Measurements from ENCODE around the gene RND3. TPM values are rescaled to one million over a fixed set of nuclear protein-coding genes. Genes with fewer than 3 reads are reported as not detected.
A peak's percentile ranks its signal among the peaks of the same experiment; 100 is the strongest.

Gene RND3
- total RNA-seq, 1 donor from 2014 or later, result not detected

DNA sequence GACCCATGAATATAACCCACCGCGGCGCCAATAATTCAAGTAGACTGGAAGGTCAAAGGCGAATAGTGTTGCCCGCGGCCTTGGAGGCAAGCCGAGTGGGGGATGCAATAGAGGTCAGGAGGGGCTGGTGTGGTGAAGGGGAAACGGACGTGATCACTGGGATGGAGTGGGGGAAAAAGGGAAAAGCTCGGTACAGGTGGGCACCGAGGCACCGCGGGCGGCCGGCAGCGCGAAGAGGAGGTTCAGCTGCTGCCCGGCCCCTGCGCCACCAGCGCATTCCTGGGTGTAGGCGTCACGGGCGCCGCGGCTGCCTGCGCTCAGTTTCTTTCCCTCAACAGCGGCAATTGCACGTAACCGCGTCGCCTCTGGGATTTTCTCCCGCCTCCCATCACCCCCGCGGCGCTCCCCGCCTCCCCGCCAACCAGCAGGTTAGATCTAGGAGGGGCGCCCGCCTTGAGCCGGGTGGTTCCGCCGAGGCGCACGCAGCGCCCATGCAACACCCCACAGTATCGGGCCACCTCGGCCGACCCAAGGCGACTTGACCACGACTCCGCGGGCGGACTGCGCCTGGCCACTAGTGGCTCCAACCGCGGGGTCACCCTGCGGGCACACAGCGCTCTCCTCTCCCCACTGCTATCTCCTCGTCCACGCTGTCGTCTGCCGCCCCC, 1.5 kb downstream of the RND3 start:
- Mint-ChIP-seq H3K4me3 (peak overlapping the region; percentile 66), H3K4me1 (ENCODE audit: low read depth) (peaks cover 13% of the 10 kb centered on the region), H3K36me3 (ENCODE audit: low read depth) (no peaks in the 10 kb centered on the region), H3K27me3 (ENCODE audit: insufficient read depth) (peaks cover 52% of the 10 kb centered on the region), H3K27ac (no peak overlapping the region), H3K9me3 (no peaks in the 10 kb centered on the region)
- intact Hi-C loops (cut with micrococcal nuclease), result loop anchor here (2.0 kb wide), 1 partner anchor 753 kb away; no protein-coding TSS in a partner anchor
- DNase-seq (ENCODE audit: low spot score), result no peak

GRCh38 chr2:150485114-150485870, 2.2 kb downstream of the RND3 start:
- Mint-ChIP-seq H3K27me3 (ENCODE audit: insufficient read depth) (peaks cover 52% of the 10 kb centered on the region), H3K27ac (no peak overlapping the region), H3K4me1 (ENCODE audit: low read depth) (peaks cover 13% of the 10 kb centered on the region), H3K4me3 (no peak overlapping the region), H3K9me3 (no peaks in the 10 kb centered on the region), H3K36me3 (ENCODE audit: low read depth) (no peaks in the 10 kb centered on the region)
- no peak for DNase-seq (ENCODE audit: low spot score)
- intact Hi-C loops (cut with micrococcal nuclease), result no loop called here

- no peak overlapping the region for H3K4me3 Mint-ChIP-seq
Observed at GRCh38 chr2:150484461-150485021, 2.9 kb downstream of the RND3 start.

GRCh38 chr2:150484006-150484405, 3.5 kb downstream of the RND3 start:
- no peak for DNase-seq (ENCODE audit: low spot score)
- H3K9me3 Mint-ChIP-seq, result no peaks in the 10 kb centered on the region
- peaks cover 53% of the 10 kb centered on the region for H3K27me3 Mint-ChIP-seq (ENCODE audit: insufficient read depth)
- H3K4me3 Mint-ChIP-seq, result no peak overlapping the region
- no peaks in the 10 kb centered on the region for H3K36me3 Mint-ChIP-seq (ENCODE audit: low read depth)
- H3K27ac Mint-ChIP-seq, result no peak overlapping the region
- intact Hi-C loops (cut with micrococcal nuclease), result no loop called here
- peaks cover 13% of the 10 kb centered on the region for H3K4me1 Mint-ChIP-seq (ENCODE audit: low read depth)

More at GRCh38 chr2:150484461-150485021, 2.9 kb downstream of the RND3 start:
- Mint-ChIP-seq H3K27ac (no peak overlapping the region), H3K4me1 (ENCODE audit: low read depth) (peaks cover 13% of the 10 kb centered on the region), H3K9me3 (no peaks in the 10 kb centered on the region), H3K36me3 (ENCODE audit: low read depth) (no peaks in the 10 kb centered on the region), H3K27me3 (ENCODE audit: insufficient read depth) (peaks cover 53% of the 10 kb centered on the region)
- intact Hi-C loops (cut with micrococcal nuclease), result no loop called here
- no peak for DNase-seq (ENCODE audit: low spot score)

- peaks cover 13% of the 10 kb centered on the region for H3K4me1 Mint-ChIP-seq (ENCODE audit: low read depth)
- peaks cover 51% of the 10 kb centered on the region for H3K27me3 Mint-ChIP-seq (ENCODE audit: insufficient read depth)
- no peaks in the 10 kb centered on the region for H3K9me3 Mint-ChIP-seq
- no peak overlapping the region for H3K27ac Mint-ChIP-seq
- intact Hi-C loops (cut with micrococcal nuclease), result no loop called here
- no peaks in the 10 kb centered on the region for H3K36me3 Mint-ChIP-seq (ENCODE audit: low read depth)
- H3K4me3 Mint-ChIP-seq, result no peak overlapping the region
- no peak for DNase-seq (ENCODE audit: low spot score)
Observed at GRCh38 chr2:150483532-150483931, 3.9 kb downstream of the RND3 start.

DNA sequence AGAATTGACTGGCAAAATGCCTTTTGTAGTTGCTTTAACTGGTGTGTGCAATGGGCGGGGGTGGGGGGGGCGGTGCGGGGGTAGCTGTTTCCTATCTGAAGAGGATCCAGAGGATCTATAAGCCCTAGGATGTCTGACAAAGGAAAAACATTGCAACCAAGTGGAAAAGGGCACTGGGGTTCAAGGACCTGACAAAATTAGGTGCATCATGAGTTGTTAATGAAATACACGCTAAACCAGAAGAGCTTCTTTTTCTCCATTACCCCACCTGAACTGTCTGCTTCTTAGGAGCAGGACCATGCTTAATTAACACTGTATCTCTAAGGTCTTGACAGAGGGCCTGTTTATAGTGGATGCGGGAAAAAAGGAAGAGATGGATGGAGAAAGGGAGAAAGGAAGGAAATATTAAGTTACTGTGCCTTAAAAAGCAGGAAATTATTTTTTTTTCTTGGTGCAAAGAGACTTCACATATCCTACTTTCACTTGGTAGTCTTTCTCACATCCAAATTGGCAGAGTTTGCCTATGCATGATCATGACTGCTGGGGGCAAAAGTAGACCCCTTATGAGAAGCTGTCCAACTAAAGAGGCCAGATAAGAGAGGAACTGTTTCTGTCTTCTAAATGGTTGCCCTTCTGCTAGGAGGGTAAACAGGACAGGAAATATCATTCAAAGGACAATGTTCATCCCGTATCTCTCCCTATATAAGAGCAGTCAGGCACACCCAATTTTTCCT, 4.6 kb downstream of the RND3 start:
- H3K9me3 Mint-ChIP-seq, result no peaks in the 10 kb centered on the region
- intact Hi-C loops (cut with micrococcal nuclease), result no loop called here
- DNase-seq (ENCODE audit: low spot score), result no peak
- peaks cover 13% of the 10 kb centered on the region for H3K4me1 Mint-ChIP-seq (ENCODE audit: low read depth)
- peaks cover 49% of the 10 kb centered on the region for H3K27me3 Mint-ChIP-seq (ENCODE audit: insufficient read depth)
- no peak overlapping the region for H3K27ac Mint-ChIP-seq
- no peaks in the 10 kb centered on the region for H3K36me3 Mint-ChIP-seq (ENCODE audit: low read depth)
- no peak overlapping the region for H3K4me3 Mint-ChIP-seq

DNA sequence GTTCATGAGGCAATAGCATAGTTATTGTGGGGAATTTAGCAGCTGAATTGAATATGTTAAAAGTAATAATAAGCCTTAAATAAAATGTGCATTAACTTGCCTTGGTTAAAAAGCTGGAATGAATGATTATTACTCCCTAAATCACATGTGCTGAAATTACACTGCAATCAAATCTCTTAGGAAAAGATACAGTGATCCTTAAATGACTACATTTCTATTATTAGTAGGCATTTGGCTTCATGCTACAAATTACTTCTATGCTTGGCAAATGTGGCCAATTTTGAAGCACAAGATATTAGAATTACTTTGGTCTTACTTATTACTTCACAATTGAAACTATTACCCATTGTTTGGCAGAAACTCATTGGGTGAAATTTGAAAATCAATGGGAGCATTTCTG, 5.4 kb downstream of the RND3 start:
- intact Hi-C loops (cut with micrococcal nuclease), result no loop called here
- Mint-ChIP-seq H3K9me3 (no peaks in the 10 kb centered on the region), H3K36me3 (ENCODE audit: low read depth) (no peaks in the 10 kb centered on the region), H3K27me3 (ENCODE audit: insufficient read depth) (peaks cover 41% of the 10 kb centered on the region), H3K4me3 (no peak overlapping the region), H3K4me1 (ENCODE audit: low read depth) (peaks cover 8% of the 10 kb centered on the region), H3K27ac (no peak overlapping the region)
- DNase-seq (ENCODE audit: low spot score), result no peak

- Mint-ChIP-seq H3K36me3 (ENCODE audit: low read depth) (no peaks in the 10 kb centered on the region), H3K4me3 (no peak overlapping the region), H3K9me3 (no peaks in the 10 kb centered on the region), H3K27me3 (ENCODE audit: insufficient read depth) (peaks cover 33% of the 10 kb centered on the region), H3K4me1 (ENCODE audit: low read depth) (no peaks in the 10 kb centered on the region), H3K27ac (no peak overlapping the region)
- no peak for DNase-seq (ENCODE audit: low spot score)
- intact Hi-C loops (cut with micrococcal nuclease), result no loop called here
Observed at GRCh38 chr2:150480971-150481830, 6.3 kb downstream of the RND3 start.

- intact Hi-C loops (cut with micrococcal nuclease), result no loop called here
- Mint-ChIP-seq H3K27ac (no peak overlapping the region), H3K27me3 (ENCODE audit: insufficient read depth) (peaks cover 24% of the 10 kb centered on the region), H3K4me3 (no peak overlapping the region), H3K4me1 (ENCODE audit: low read depth) (no peaks in the 10 kb centered on the region), H3K36me3 (ENCODE audit: low read depth) (no peaks in the 10 kb centered on the region), H3K9me3 (no peaks in the 10 kb centered on the region)
- no peak for DNase-seq (ENCODE audit: low spot score)
Observed at GRCh38 chr2:150480241-150480640, 7.2 kb downstream of the RND3 start.

DNA sequence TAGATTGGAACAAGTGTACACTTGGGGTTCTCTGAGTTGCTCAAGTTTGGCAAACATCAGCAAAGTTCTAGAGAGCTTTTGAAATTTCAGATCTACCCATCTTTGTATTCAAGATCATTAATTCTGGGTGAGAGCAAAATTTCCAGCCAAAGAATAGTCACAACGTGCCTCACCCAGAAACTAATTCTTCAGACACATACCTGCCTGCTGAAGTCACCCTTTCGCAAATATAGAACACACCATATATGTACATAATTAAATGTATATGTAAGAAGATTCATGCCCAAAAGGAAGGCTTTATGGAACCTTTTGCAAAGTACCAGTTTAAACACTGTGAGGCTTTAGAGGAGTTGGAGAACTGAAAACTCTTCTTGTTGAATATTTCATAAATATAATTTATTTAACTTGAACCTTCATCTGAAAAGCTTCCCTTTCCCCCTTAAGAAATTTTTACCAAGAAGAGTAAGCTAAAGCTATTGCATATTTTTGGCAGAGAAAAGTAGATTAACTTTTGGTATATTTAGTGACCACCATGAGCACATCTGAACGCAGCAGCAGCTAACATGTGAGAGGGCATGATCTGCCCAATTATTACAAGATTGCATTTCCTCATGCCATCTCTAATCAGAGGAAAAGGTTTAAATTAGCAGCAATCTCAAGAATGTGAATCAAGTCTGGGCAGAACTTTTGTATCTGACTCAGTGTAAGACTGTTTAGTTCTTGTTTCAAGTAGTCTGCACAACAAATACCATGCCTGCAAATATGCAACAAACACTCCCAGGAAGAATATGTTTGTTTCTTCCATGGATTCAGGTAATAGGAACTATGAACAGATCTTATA, 8.2 kb downstream of the RND3 start:
- intact Hi-C loops (cut with micrococcal nuclease), result no loop called here
- Mint-ChIP-seq H3K4me1 (ENCODE audit: low read depth) (no peaks in the 10 kb centered on the region), H3K36me3 (ENCODE audit: low read depth) (no peaks in the 10 kb centered on the region), H3K27ac (no peak overlapping the region), H3K27me3 (ENCODE audit: insufficient read depth) (peaks cover 14% of the 10 kb centered on the region), H3K4me3 (no peak overlapping the region), H3K9me3 (no peaks in the 10 kb centered on the region)
- no peak for DNase-seq (ENCODE audit: low spot score)

DNA sequence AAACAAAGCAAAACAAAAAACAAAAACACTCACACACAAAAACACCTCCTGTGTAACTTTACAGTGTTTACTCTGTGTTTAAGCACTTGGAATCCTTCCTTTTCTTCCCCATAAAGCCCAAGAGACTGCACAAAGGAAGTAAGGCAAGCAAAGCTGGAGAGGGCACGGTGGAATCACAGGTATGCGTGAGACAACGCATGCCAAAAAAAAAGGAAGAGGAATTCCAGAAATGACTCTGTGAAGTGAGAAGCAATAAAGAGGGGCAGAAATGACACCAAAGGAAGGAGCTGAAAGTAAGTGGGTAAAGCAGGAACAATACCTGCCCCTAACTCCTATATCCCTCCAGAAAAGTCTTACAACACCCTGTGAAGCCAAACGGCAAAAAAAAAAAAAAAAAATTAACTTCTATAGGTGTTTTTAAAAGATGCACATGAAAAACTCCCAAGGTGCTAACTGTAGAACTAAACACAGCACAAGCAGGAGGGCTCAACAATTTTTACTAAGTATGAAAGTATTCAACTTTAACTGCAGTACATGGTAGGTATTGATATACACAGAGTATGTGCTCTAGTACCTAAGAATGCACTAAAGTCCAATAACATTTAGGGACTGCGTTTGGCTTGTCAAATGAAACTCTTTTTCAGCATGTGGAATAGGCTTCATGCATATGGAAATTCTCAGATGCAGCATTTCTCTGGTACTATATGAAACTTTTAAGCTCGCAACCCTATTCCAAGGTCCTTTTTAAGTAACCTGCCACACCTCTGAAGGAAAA, 9.1 kb downstream of the RND3 start:
- H3K36me3 Mint-ChIP-seq (ENCODE audit: low read depth), result no peaks in the 10 kb centered on the region
- DNase-seq (ENCODE audit: low spot score), result no peak
- no peaks in the 10 kb centered on the region for H3K9me3 Mint-ChIP-seq
- H3K27me3 Mint-ChIP-seq (ENCODE audit: insufficient read depth), result peaks cover 12% of the 10 kb centered on the region
- H3K4me1 Mint-ChIP-seq (ENCODE audit: low read depth), result no peaks in the 10 kb centered on the region
- no peak overlapping the region for H3K27ac Mint-ChIP-seq
- intact Hi-C loops (cut with micrococcal nuclease), result no loop called here
- no peak overlapping the region for H3K4me3 Mint-ChIP-seq
